NCI-H226 (cell line): ENCODE results near the gene NUP214.

ENCODE experiments used
- DNase-seq: peaks from one replicate; pipeline ENCODE4 v3.0.0-alpha.2; 2015

The NUP214 gene

GRCh38 chr9:131125288-131126058 is at the start of gene NUP214:
Gene NUP214 (plus strand): TSS chr9:131125586. CDS start chr9:131125705, 119 bp downstream.
- DNase-seq = peak; percentile 98

DNA sequence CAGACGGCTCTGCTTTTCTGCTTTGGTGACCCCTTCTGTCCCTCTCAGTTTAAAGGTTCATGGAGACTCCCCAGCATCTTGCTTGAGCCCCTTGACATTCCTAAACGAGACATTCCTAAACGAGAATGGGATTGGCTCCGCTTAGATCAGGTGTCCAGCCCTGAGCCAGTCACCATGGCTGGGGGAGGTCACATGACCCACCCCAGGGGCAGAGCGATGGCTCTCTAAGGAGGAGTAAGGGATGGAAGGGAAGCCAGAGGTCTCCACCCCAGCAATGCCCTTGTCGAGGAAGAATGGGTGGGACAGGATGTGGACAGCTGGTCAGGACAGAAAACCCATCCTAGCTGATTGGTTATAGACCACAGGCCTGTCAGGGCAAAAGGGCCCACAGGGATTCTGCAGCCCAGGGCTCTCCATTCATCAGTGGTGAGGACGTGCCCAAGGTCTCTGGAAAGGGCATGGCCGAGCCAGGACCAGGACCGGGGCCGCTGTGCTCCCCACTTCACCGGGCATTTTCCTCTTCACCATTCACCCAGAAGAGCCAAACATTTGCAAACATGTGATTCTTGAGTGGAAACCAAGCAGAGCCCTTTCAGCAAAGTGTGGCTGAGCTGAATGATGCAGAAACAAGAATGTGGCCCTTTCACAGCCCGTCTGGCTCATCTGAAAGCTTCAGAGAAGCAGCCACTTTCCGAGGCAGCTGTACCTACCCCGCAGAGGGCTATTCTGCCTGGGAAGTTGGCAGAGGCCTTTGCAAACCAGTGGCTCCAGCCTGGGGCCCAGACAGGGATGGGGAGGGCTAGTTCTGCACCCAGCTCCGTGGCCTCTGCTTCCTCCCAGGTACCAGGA is 48.8 kb upstream of the NUP214 start:
- DNase-seq = no peak

DNA sequence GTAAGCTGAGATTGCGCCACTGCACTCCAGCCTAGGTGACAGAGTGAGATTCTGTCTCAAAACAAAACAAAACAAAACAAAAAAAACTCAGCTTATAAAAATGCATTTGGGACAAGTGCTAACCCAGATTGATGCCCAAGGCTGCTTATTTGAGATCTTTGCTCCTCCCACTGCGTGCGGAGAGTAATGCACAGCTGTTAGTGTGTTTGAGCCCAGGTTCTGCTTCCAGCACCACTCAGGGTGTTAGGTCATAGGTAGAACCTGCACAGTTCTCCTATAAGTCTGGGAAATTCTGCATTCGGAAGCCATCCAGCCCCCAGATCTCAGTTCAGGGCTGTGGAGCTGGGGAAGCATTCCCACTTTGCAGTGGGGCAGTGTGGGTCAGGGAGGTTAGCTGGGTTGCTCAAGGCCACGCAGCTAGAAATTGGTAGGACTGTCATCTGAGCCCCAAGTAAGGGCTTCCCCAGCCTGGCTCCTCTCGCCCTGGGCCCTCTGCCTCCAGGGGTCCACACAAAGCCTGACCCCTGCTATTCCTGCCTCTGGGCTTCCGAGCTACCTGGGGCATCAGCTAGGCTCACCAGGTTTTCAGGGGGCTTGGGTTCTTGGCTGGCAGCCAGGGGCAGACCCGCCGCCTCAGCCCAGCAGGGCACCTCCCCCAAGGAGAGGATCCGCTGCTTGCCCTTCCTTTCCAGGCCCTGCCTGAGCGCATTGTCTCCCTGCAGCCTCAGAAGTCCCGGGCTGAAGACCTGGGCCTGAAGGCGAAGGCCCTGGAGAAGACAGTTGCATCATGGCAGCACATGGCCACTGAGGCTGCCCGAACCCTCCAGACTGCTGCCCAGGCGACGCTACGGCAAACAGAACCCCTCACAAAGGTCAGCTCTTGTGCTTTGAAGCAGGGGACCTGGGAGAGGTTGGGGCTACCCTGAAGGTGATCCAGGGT is 46.7 kb upstream of the NUP214 start:
- no peak for DNase-seq

GRCh38 chr9:131080589-131080988 is 44.8 kb upstream of the NUP214 start:
- no peak for DNase-seq

- no peak for DNase-seq
Measured at GRCh38 chr9:131081868-131082267, 43.5 kb upstream of the NUP214 start.

DNA sequence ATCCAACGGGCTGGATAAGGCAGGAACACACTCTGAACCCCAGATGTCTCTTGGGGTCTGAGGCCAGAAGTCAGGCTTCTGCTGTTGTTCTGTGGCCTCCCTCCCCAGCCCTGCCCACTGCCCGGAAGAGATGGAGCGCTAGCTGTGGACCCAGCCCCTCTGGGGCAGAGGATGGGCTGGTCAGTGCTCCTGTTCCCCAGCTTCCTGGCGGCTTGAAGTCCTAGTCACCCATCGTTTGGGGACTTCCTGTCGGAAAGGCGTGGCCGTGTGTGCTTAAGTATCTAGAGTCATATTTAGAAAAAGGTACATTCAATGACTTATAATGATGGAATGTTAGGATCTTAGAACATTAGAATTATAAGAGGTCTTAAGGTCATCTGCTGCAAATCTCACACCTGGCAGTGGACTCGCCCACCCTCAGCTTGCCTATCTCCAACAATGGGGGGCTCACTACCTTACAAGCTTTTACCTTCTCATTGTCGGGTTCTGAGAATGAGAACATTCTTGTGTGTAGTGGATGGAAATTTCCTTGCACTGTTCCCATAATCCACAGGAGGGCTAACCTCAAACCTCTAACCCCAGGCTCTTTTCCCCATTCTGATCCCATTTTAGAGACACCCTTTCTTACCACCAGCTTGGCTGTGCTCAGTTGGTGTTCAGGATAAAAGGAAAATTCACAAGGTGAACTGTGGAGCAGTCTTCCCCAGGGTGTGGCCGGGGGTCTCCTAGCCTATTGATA is 42.4 kb upstream of the NUP214 start:
- DNase-seq = no peak

- DNase-seq = no peak
Measured at GRCh38 chr9:131084661-131085369, 40.6 kb upstream of the NUP214 start.

- no peak for DNase-seq
Measured at GRCh38 chr9:131085370-131086122, 39.8 kb upstream of the NUP214 start.

- DNase-seq = no peak
Measured at GRCh38 chr9:131087354-131087893, 38.0 kb upstream of the NUP214 start.

GRCh38 chr9:131090025-131090787 is 35.2 kb upstream of the NUP214 start:
- no peak for DNase-seq

DNA sequence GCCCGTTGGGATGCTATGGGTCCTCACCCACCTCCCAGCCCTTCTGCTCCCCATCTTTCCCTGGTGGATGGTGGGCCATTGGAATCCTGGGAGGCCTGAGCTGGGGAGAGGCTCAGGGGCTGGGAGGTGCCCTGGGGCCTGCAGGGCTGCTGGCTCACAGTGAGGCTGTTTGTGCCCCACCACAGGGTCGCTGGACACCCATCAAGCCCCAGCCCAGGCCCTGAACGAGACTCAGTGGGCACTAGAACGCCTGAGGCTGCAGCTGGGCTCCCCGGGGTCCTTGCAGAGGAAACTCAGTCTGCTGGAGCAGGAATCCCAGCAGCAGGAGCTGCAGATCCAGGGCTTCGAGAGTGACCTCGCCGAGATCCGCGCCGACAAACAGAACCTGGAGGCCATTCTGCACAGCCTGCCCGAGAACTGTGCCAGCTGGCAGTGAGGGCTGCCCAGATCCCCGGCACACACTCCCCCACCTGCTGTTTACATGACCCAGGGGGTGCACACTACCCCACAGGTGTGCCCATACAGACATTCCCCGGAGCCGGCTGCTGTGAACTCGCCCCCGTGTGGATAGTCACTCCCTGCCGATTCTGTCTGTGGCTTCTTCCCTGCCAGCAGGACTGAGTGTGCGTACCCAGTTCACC is 33.9 kb upstream of the NUP214 start:
- DNase-seq = no peak

DNA sequence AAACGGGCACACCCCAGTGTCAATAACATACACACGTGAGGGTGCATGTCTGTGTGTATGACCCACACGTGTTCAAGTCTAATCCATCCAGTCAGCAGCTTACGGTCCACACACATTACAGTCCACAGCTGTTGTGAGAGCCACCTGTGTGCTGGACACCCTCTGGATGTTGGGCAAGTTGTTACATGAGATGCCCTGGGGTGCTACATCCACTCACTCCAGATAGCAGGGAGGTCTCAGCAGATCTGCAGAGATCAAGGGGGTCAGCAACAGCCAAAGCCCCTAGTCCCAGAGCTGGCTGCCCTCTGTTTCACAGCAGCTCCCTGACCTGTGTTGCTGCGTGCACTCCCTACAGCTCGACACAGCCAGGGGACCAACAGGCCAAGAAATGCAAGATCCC is 33.4 kb upstream of the NUP214 start:
- DNase-seq = no peak

DNA sequence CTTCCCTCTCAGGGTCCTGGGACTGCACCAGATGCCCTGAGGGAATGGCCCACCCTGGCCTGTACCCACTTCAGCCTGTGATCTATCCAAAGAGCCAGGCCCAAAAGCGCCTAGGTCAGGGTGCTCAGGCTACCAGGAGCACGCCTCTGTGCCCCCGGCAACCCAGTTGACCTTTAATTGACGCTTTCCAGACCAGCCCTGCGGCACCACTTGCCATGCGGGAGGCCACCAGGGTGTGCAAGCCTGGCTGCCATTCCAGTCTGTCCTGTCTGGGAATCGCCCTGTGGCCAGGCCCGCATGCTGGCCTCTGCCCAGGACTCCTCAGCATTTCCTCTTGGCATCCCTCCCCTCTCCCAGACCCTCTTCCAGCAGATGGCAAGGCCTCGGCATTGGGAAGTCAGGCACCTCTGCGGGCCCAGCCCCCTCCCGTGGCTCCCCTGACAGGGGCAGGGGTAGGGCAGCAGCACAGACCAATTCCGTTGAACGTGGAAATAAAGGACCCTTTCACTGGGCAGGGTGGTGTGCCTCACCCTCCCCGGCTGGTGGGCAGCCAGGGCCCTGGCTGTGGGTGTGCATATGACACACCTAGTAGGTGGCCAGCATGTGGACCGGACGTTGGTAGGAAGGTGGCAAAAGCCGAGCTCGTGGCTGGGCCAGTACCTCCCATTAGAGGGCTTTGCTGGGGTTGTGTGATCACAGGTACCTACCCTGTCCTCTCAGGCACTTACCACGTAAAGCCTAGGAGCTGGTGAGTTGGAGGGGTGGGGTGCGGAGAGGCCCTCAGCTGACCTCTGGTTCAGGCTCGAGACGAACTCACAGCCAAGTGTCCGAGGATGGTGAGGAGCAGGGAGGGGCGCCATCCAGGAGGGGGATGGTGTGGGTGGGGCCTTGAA is 32.6 kb upstream of the NUP214 start:
- no peak for DNase-seq

DNA sequence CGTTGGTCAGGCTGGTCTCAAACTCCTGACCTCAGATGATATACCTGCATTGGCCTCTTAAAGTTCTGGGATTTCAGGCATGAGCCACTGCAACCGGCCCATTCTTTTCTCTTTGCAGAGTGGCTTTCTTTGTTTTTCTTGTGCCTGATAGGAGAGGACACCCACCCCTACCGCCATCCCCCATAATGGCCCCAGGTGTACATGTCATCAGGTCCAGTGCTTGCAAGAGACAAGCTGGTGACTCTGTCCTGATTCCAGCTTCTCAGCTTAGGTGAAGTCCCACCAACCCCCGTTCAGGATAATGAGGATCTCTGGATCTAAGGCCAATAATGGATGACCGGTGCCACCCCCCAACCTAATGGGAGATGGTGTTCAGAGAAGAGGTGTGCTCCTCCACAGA is 31.4 kb upstream of the NUP214 start:
- no peak for DNase-seq

GRCh38 chr9:131094622-131095021 is 30.8 kb upstream of the NUP214 start:
- DNase-seq = no peak

DNA sequence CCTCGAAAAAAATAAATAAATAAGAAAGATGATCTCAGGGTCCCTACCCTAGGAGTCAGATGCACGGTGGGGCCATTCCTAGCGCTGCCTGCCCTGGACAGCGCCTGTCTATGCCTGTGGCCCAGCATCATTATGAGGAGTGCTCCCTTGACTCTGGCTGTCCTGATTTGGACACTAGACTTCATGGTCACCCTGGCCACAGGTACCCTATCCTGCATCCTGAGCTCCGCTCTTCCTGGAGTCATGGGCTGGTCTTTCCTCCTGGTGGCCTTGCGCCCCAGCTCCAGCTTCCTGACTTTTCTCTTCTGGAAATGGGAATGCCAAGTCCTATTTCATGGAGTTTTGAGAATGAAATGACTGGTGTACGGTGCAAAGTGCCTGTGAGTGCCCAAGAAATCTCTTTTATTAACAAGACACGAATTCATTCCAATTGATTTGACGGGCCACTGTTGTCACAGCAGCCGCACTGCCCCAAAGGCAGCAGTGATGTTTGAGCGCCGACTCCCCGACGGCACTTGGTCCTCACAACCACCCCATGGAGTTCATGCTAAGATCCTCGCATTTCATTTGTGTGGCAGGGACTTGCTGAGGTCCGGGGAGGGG is 29.6 kb upstream of the NUP214 start:
- DNase-seq = no peak

- DNase-seq = no peak
Measured at GRCh38 chr9:131096269-131097125, 28.9 kb upstream of the NUP214 start, which contains the start of gene AIF1L. Gene AIF1L (plus strand): TSS chr9:131096531. CDS start chr9:131096630, 99 bp downstream.
